SK-N-MC (cell line): ENCODE results near the gene TCAP.

Source experiments
- DNase-seq: peaks from one replicate; pipeline ENCODE4 v3.0.0-alpha.2; 2011; ENCODE audit warnings: low read depth, low spot score
- H3K27ac ChIP-seq: fragments of 200-600 bp; sonication (generic); 2 replicates; pipeline ENCODE4 v1.5.1; 2016; ENCODE audit warnings: mixed run types
- H3K36me3 ChIP-seq: fragments of 200-600 bp; sonication (generic); 2 replicates; pipeline ENCODE4 v1.6.1; 2017; ENCODE audit warnings: antibody characterized with exemption, low read length, mixed read lengths; ENCODE audit not compliant: insufficient read depth
- H3K4me3 ChIP-seq: fragments of 200-600 bp; sonication (generic); 2 replicates; pipeline ENCODE4 v1.5.1; 2016
- H3K9ac ChIP-seq: fragments of 200-600 bp; sonication (generic); 2 replicates; pipeline ENCODE4 v1.8.0; 2017; ENCODE audit warnings: mixed run types, mixed read lengths; ENCODE audit not compliant: insufficient read length
- H3K9me3 ChIP-seq: fragments of 200-600 bp; sonication (generic); 2 replicates; pipeline ENCODE4 v1.6.1; 2017; ENCODE audit warnings: low read depth, mild to moderate bottlenecking, antibody characterized with exemption, low read length, moderate library complexity, mixed read lengths
- EZH2 ChIP-seq: fragments of 200-600 bp; sonication (generic); IDR thresholded peaks from one replicate; pipeline ENCODE4 v1.6.1; 2017; ENCODE audit warnings: antibody characterized with exemption
- FOXP2 ChIP-seq: optimal IDR thresholded peaks from 2 replicates; pipeline ENCODE3; 2011; ENCODE audit warnings: mild to moderate bottlenecking, moderate library complexity; ENCODE audit not compliant: insufficient read depth; ENCODE audit errors: extremely low read length, control extremely low read depth
- POLR2AphosphoS5 ChIP-seq: IDR thresholded peaks from 2 replicates; pipeline ENCODE4 v1.6.1; 2012; ENCODE audit warnings: mild to moderate bottlenecking, low read depth, low read length, borderline replicate concordance

TCAP gene

GRCh38 chr17:39640591-39641031 lies 24.5 kb upstream of the TCAP start:
- TF ChIP-seq FOXP2 (no peak), EZH2 (no peak), POLR2AphosphoS5 (no peak)
- Histone ChIP-seq H3K4me3 (no peak overlapping the region), H3K9me3 (no peaks in the 10 kb centered on the region), H3K27ac (no peak overlapping the region), H3K36me3 (no peaks in the 10 kb centered on the region), H3K9ac (no peak overlapping the region)
- no peak for DNase-seq

- H3K4me3 ChIP-seq = no peak overlapping the region
- TF ChIP-seq EZH2 (no peak), FOXP2 (no peak), POLR2AphosphoS5 (no peak)
- H3K27ac ChIP-seq = no peak overlapping the region
- no peaks in the 10 kb centered on the region for H3K36me3 ChIP-seq
- H3K9me3 ChIP-seq = no peaks in the 10 kb centered on the region
- DNase-seq = no peak
- no peak overlapping the region for H3K9ac ChIP-seq
Measured at GRCh38 chr17:39641097-39641496, 24.1 kb upstream of the TCAP start.

GRCh38 chr17:39641883-39642282 lies 23.3 kb upstream of the TCAP start:
- TF ChIP-seq EZH2 = no peak
- TF ChIP-seq POLR2AphosphoS5 = no peak
- no peak for TF ChIP-seq FOXP2

GRCh38 chr17:39642291-39643074 lies 22.7 kb upstream of the TCAP start:
- H3K4me3 ChIP-seq = no peak overlapping the region
- no peaks in the 10 kb centered on the region for H3K9me3 ChIP-seq

More at GRCh38 chr17:39641883-39642282, 23.3 kb upstream of the TCAP start:
- no peak overlapping the region for H3K9ac ChIP-seq
- H3K27ac ChIP-seq = no peak overlapping the region
- H3K9me3 ChIP-seq = no peaks in the 10 kb centered on the region
- H3K36me3 ChIP-seq = no peaks in the 10 kb centered on the region
- DNase-seq = no peak
- no peak overlapping the region for H3K4me3 ChIP-seq

GRCh38 chr17:39643271-39643670 lies 21.9 kb upstream of the TCAP start:
- Histone ChIP-seq H3K36me3 (no peaks in the 10 kb centered on the region), H3K27ac (no peak overlapping the region), H3K9ac (no peak overlapping the region), H3K4me3 (no peak overlapping the region), H3K9me3 (no peaks in the 10 kb centered on the region)
- TF ChIP-seq POLR2AphosphoS5 (no peak), EZH2 (no peak), FOXP2 (no peak)
- DNase-seq = no peak

More at GRCh38 chr17:39642291-39643074, 22.7 kb upstream of the TCAP start:
- TF ChIP-seq FOXP2 (no peak), EZH2 (no peak), POLR2AphosphoS5 (no peak)
- Histone ChIP-seq H3K36me3 (no peaks in the 10 kb centered on the region), H3K27ac (no peak overlapping the region), H3K9ac (no peak overlapping the region)
- DNase-seq = no peak

- Histone ChIP-seq H3K4me3 (no peak overlapping the region), H3K36me3 (no peaks in the 10 kb centered on the region), H3K27ac (no peak overlapping the region), H3K9me3 (no peaks in the 10 kb centered on the region), H3K9ac (no peak overlapping the region)
- TF ChIP-seq FOXP2 (no peak), POLR2AphosphoS5 (no peak), EZH2 (no peak)
- DNase-seq = no peak
Measured at GRCh38 chr17:39647256-39647655, 17.9 kb upstream of the TCAP start.

GRCh38 chr17:39648616-39649366 lies 16.4 kb upstream of the TCAP start:
- no peak overlapping the region for H3K9ac ChIP-seq
- no peak overlapping the region for H3K27ac ChIP-seq

GRCh38 chr17:39650121-39650579 lies 15.0 kb upstream of the TCAP start:
- no peak for DNase-seq
- TF ChIP-seq FOXP2 (no peak), POLR2AphosphoS5 (no peak), EZH2 (no peak)
- Histone ChIP-seq H3K9me3 (no peaks in the 10 kb centered on the region), H3K27ac (no peak overlapping the region), H3K36me3 (no peaks in the 10 kb centered on the region), H3K4me3 (no peak overlapping the region), H3K9ac (no peak overlapping the region)

More at GRCh38 chr17:39648616-39649366, 16.4 kb upstream of the TCAP start:
- TF ChIP-seq FOXP2 (no peak), POLR2AphosphoS5 (no peak), EZH2 (no peak)
- H3K4me3 ChIP-seq = no peak overlapping the region
- DNase-seq = no peak
- no peaks in the 10 kb centered on the region for H3K9me3 ChIP-seq
- no peaks in the 10 kb centered on the region for H3K36me3 ChIP-seq
